Measurements from ENCODE around the gene JMJD4. TPM values are rescaled to one million over a fixed set of nuclear protein-coding genes. Genes with fewer than 3 reads are reported as not detected.

JMJD4 gene, protein sequence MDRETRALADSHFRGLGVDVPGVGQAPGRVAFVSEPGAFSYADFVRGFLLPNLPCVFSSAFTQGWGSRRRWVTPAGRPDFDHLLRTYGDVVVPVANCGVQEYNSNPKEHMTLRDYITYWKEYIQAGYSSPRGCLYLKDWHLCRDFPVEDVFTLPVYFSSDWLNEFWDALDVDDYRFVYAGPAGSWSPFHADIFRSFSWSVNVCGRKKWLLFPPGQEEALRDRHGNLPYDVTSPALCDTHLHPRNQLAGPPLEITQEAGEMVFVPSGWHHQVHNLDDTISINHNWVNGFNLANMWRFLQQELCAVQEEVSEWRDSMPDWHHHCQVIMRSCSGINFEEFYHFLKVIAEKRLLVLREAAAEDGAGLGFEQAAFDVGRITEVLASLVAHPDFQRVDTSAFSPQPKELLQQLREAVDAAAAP
- polyA plus RNA-seq (2013): 14.0 TPM

DNA sequence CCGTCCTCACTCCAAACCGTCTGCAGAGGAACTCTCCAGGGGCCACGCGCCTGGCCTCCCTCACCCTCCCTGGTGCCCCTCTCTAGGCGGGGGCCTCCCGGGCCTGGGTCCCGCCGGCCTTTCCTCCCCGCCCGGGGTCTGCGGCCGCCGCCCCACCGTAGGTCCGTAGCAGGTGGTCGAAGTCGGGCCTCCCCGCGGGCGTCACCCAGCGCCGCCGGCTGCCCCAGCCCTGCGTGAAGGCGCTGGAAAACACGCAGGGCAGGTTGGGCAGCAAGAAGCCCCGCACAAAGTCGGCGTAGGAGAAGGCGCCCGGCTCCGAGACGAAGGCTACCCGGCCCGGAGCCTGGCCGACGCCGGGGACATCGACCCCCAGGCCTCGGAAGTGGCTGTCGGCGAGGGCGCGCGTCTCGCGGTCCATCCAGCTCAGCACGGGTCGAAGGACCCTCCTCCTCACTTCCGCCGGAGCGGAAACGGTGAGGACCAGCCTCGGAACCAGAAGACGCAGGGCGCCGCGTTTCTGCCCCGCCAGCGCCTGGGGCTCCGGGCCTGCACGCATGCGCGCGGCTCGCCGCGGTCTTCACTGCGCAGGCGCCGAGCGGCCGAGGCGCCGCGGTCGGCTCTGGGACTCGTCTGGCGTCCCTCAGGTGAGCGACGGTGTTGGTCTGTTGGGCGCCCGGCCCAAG lies at the start of gene JMJD4, which contains the start of gene SNAP47:
Gene JMJD4, minus strand, starts transcription at position 447 of the 683 bp plus-strand sequence. Its CDS starts 29 bp downstream, at position 418.
Gene SNAP47, plus strand, starts transcription at position 580 of the 683 bp plus-strand sequence. CDS start 12,302 bp downstream, outside the sequence.
- Histone ChIP-seq H3K4me3 (ENCODE audit: control insufficient read depth in 1 of 7, extremely low read depth in 1 of 7, insufficient read depth in 4 of 7, low read depth in 2 of 7, low read length in 6 of 7) (peak within 1 kb of the TSS; percentile 69 to 93 (median 82)), H3K9me3 (ENCODE audit: control extremely low read depth in 1 of 5, control insufficient read depth in 4 of 5, insufficient read depth in 2 of 5, low read depth in 1 of 5, low read length in 4 of 5) (no peaks in the 10 kb centered on the region), H3K27ac (ENCODE audit: insufficient read depth in 1 of 2, low read depth in 1 of 2, low read length in 2 of 2, poor library complexity in 1 of 2, severe bottlenecking in 2 of 2) (peak within 1 kb of the TSS; percentile 46 to 82), H3K27me3 (replicated peaks in 2 of 5; ENCODE audit: control insufficient read depth in 4 of 5, insufficient read depth in 5 of 5, low read length in 4 of 5) (no peaks in the 10 kb centered on the region), H3K36me3 (ENCODE audit: control insufficient read depth in 4 of 4, insufficient read depth in 4 of 4, low read length in 3 of 4) (peaks cover 0 to 40% (median 31%) of the 10 kb centered on the region in 4 experiments), H3K4me1 (ENCODE audit: control extremely low read depth in 1 of 4, control insufficient read depth in 4 of 4, insufficient read depth in 4 of 4, low read length in 3 of 4) (peaks cover 0 to 26% (median 25%) of the 10 kb centered on the region in 4 experiments)
- peak; percentile 88 to 93 (median 92) for DNase-seq
- WGBS (ENCODE audit: insufficient coverage): under 1% methylated on average over 68 of the region's 83 CpGs
- POLR2A ChIA-PET: no interaction called here
- CTCF ChIA-PET: interaction anchor here (0.6 kb wide), 1 partner anchor 58 kb away, joined by 3 read pairs; no protein-coding TSS in a partner anchor

DNA sequence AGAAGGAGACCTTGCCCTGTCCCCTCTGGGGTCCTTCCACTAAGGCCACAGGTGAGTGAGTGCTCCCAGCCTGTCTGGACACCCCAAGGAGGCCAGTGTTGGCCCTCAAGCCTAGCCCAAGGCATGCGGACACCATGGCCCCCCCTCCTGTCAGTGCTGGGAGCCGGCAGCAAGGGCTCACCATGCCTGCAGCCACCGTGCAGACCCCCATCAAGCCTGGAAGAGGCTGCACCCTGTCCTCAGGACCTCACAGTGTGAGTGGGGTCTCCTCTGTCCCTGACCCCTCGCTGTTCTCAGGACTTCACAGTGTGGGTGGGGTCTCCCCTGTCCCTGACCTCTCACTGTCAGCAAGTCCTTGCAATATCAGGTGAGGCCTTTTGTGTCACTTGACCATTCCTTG lies 47.1 kb upstream of the JMJD4 start:
- Histone ChIP-seq H3K9me3 (ENCODE audit: control extremely low read depth in 1 of 5, control insufficient read depth in 4 of 5, insufficient read depth in 2 of 5, low read depth in 1 of 5, low read length in 4 of 5) (no peaks in the 10 kb centered on the region), H3K4me3 (ENCODE audit: control insufficient read depth in 1 of 7, extremely low read depth in 1 of 7, insufficient read depth in 4 of 7, low read depth in 2 of 7, low read length in 6 of 7) (no peak overlapping the region), H3K36me3 (ENCODE audit: control insufficient read depth in 4 of 4, insufficient read depth in 4 of 4, low read length in 3 of 4) (peaks cover 0 to 17% (median 2%) of the 10 kb centered on the region in 4 experiments), H3K27ac (ENCODE audit: insufficient read depth in 1 of 2, low read depth in 1 of 2, low read length in 2 of 2, poor library complexity in 1 of 2, severe bottlenecking in 2 of 2) (no peak overlapping the region), H3K27me3 (replicated peaks in 2 of 5; ENCODE audit: control insufficient read depth in 4 of 5, insufficient read depth in 5 of 5, low read length in 4 of 5) (peaks cover 0 to 19% (median 14%) of the 10 kb centered on the region in 5 experiments), H3K4me1 (ENCODE audit: control extremely low read depth in 1 of 4, control insufficient read depth in 4 of 4, insufficient read depth in 4 of 4, low read length in 3 of 4) (peaks cover 0 to 12% (median 6%) of the 10 kb centered on the region in 4 experiments)
- ChIA-PET CTCF (no interaction called here), POLR2A (no interaction called here)
- DNase-seq: no peak
- WGBS (ENCODE audit: insufficient coverage): 100% methylated on average over 2 of the region's 4 CpGs

DNA sequence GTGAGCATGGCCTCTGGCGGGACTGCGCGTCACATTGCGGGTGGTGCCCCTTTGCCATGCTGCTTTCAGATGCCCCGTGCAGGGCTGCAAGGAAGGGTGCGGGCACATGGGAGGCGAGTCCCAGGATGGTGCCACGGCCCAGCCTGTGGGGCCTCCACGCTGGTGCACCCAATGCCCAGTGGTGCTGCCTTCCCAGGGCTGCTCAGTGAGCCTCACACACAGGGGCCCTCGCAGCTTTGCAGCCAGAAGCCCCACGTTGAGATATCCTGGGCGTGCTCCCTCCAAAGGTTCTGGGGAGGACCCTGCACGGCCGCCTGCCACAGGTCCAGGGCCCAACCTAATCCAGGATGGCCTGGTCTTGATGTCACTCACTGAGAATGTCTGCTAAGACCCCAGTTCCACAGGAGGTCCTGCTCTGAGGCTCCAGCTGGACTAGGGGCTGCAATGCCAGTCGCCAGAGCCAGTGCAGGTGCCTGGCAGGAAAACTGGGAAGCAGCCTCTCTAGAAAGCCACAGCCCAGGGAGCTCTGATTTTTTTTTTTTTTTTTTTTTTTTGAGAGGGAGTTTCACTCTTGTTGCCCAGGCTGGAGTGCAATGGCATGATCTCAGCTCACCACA lies 46.3 kb upstream of the JMJD4 start:
- Histone ChIP-seq H3K36me3 (ENCODE audit: control insufficient read depth in 4 of 4, insufficient read depth in 4 of 4, low read length in 3 of 4) (peaks cover 3 to 19% (median 6%) of the 10 kb centered on the region in 4 experiments), H3K27me3 (replicated peaks in 2 of 5; ENCODE audit: control insufficient read depth in 4 of 5, insufficient read depth in 5 of 5, low read length in 4 of 5) (peaks cover 0 to 11% (median 7%) of the 10 kb centered on the region in 5 experiments), H3K27ac (ENCODE audit: insufficient read depth in 1 of 2, low read depth in 1 of 2, low read length in 2 of 2, poor library complexity in 1 of 2, severe bottlenecking in 2 of 2) (no peak overlapping the region), H3K4me1 (ENCODE audit: control extremely low read depth in 1 of 4, control insufficient read depth in 4 of 4, insufficient read depth in 4 of 4, low read length in 3 of 4) (peaks cover 0 to 4% (median under 1%) of the 10 kb centered on the region in 4 experiments), H3K4me3 (ENCODE audit: control insufficient read depth in 1 of 7, extremely low read depth in 1 of 7, insufficient read depth in 4 of 7, low read depth in 2 of 7, low read length in 6 of 7) (no peak overlapping the region), H3K9me3 (ENCODE audit: control extremely low read depth in 1 of 5, control insufficient read depth in 4 of 5, insufficient read depth in 2 of 5, low read depth in 1 of 5, low read length in 4 of 5) (no peaks in the 10 kb centered on the region)
- ChIA-PET POLR2A (no interaction called here), CTCF (interaction anchor here (1.1 kb wide), 1 partner anchor 18 kb away, joined by 3 read pairs; no protein-coding TSS in a partner anchor)
- WGBS (ENCODE audit: insufficient coverage): 98% methylated on average over 14 of the region's 15 CpGs
- no peak for DNase-seq

DNA sequence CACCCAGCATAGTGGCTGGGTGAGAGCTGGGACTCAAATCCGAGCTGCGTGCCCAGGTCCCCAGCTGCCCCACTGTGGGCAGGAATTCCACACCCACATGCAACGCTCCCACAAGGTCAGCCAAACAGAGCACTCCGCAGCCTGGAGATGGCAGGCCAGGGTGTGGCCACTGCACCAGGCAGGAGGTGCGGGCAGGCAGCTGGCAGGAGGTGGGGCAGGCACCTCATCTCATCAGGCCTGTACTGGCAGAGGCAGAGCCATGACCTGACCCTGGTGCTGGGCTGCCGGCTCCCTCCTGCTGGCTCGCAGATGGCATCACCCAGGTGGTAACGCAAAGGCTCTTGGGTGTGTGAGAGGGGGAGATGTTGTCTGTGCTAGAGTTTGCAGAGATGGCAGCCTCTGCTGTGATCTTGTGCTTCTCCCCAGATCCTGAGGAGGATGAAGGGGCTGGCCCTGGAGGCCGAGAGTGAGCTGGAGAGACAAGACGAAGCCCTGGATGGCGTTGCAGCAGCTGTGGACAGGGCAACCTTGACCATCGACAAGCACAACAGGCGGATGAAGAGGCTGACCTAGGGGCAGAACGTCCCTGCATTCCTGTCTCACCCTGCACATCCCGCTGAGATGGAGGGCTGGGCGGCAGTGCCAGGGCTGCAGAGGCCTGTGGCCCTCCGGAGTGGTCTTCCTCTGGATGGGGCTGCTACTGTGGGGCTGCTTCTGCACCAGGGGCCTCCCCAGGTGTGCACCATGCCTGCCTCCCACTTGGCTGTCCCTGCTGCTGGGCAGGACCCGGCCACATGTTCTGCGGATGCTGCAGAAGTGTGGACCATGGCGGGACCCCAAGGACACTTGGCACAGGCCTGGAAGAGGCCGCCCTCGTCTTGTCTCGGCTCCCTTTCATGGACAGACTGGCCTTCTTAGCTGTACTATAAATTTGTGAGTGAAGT lies 45.3 kb upstream of the JMJD4 start:
- H3K27me3 ChIP-seq (replicated peaks in 2 of 5; ENCODE audit: control insufficient read depth in 4 of 5, insufficient read depth in 5 of 5, low read length in 4 of 5): peaks cover 0 to under 1% (median 0%) of the 10 kb centered on the region in 5 experiments
- no peak overlapping the region for H3K27ac ChIP-seq (ENCODE audit: insufficient read depth in 1 of 2, low read depth in 1 of 2, low read length in 2 of 2, poor library complexity in 1 of 2, severe bottlenecking in 2 of 2)
- 94% methylated on average over 13 of the region's 23 CpGs for WGBS (ENCODE audit: insufficient coverage)
- CTCF ChIA-PET: interaction anchor here (1.1 kb wide), 1 partner anchor 17 kb away, joined by 3 read pairs; no protein-coding TSS in a partner anchor
- peaks cover 7 to 29% (median 13%) of the 10 kb centered on the region in 4 experiments for H3K36me3 ChIP-seq (ENCODE audit: control insufficient read depth in 4 of 4, insufficient read depth in 4 of 4, low read length in 3 of 4)
- DNase-seq: no peak
- POLR2A ChIA-PET: no interaction called here
- no peaks in the 10 kb centered on the region for H3K9me3 ChIP-seq (ENCODE audit: control extremely low read depth in 1 of 5, control insufficient read depth in 4 of 5, insufficient read depth in 2 of 5, low read depth in 1 of 5, low read length in 4 of 5)
- H3K4me3 ChIP-seq (ENCODE audit: control insufficient read depth in 1 of 7, extremely low read depth in 1 of 7, insufficient read depth in 4 of 7, low read depth in 2 of 7, low read length in 6 of 7): no peak overlapping the region
- no peaks in the 10 kb centered on the region for H3K4me1 ChIP-seq (ENCODE audit: control extremely low read depth in 1 of 4, control insufficient read depth in 4 of 4, insufficient read depth in 4 of 4, low read length in 3 of 4)

DNA sequence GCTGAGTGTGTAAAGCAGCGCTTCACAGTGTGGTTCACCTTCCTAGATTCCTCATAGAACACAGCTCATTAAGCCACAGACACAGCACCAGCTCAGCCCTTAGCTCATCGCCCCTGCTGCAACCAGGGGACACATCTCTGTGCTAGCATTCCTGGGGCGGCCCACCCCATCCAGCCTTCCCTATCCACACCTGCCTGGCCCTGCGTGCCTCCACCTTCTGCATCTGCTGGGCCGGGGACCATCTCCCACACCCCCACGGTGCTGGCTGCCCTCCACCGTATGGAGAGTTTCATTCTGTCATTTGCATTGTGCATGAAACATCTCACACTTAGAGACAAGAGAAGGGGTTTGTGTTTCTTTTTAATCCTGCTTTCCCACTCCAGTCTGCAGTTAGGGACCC lies 44.6 kb upstream of the JMJD4 start:
- Histone ChIP-seq H3K4me3 (ENCODE audit: control insufficient read depth in 1 of 7, extremely low read depth in 1 of 7, insufficient read depth in 4 of 7, low read depth in 2 of 7, low read length in 6 of 7) (no peak overlapping the region), H3K27me3 (replicated peaks in 2 of 5; ENCODE audit: control insufficient read depth in 4 of 5, insufficient read depth in 5 of 5, low read length in 4 of 5) (no peaks in the 10 kb centered on the region), H3K4me1 (ENCODE audit: control extremely low read depth in 1 of 4, control insufficient read depth in 4 of 4, insufficient read depth in 4 of 4, low read length in 3 of 4) (no peaks in the 10 kb centered on the region), H3K9me3 (ENCODE audit: control extremely low read depth in 1 of 5, control insufficient read depth in 4 of 5, insufficient read depth in 2 of 5, low read depth in 1 of 5, low read length in 4 of 5) (no peaks in the 10 kb centered on the region), H3K27ac (ENCODE audit: insufficient read depth in 1 of 2, low read depth in 1 of 2, low read length in 2 of 2, poor library complexity in 1 of 2, severe bottlenecking in 2 of 2) (no peak overlapping the region), H3K36me3 (ENCODE audit: control insufficient read depth in 4 of 4, insufficient read depth in 4 of 4, low read length in 3 of 4) (peaks cover 7 to 30% (median 13%) of the 10 kb centered on the region in 4 experiments)
- DNase-seq: no peak
- ChIA-PET CTCF (no interaction called here), POLR2A (no interaction called here)
- 93% methylated on average over 5 of the region's 7 CpGs for WGBS (ENCODE audit: insufficient coverage)

DNA sequence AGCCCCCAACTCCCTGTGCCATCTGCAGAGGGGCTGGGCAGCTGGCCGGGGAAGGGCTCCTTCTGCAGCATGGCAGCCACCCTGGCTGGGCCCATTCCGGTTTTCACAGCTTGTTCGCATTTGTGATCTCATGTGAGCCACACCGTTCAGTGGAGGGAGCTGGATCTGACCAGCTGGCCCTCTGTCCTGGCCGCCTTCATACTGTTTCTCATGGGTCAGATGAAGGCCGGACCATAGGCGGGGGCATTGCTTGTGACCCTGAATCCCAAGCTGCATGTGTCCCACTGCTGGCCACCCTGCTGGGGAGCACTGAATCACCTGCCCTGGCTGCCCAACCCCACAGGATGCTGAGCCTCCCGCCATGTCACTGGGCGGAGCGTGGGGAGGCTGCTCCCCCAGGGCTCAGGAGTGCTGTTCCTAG lies 43.9 kb upstream of the JMJD4 start:
- Histone ChIP-seq H3K4me3 (ENCODE audit: control insufficient read depth in 1 of 7, extremely low read depth in 1 of 7, insufficient read depth in 4 of 7, low read depth in 2 of 7, low read length in 6 of 7) (no peak overlapping the region), H3K9me3 (ENCODE audit: control extremely low read depth in 1 of 5, control insufficient read depth in 4 of 5, insufficient read depth in 2 of 5, low read depth in 1 of 5, low read length in 4 of 5) (no peaks in the 10 kb centered on the region), H3K27me3 (replicated peaks in 2 of 5; ENCODE audit: control insufficient read depth in 4 of 5, insufficient read depth in 5 of 5, low read length in 4 of 5) (no peaks in the 10 kb centered on the region), H3K36me3 (ENCODE audit: control insufficient read depth in 4 of 4, insufficient read depth in 4 of 4, low read length in 3 of 4) (peaks cover 7 to 30% (median 16%) of the 10 kb centered on the region in 4 experiments), H3K4me1 (ENCODE audit: control extremely low read depth in 1 of 4, control insufficient read depth in 4 of 4, insufficient read depth in 4 of 4, low read length in 3 of 4) (no peaks in the 10 kb centered on the region), H3K27ac (ENCODE audit: insufficient read depth in 1 of 2, low read depth in 1 of 2, low read length in 2 of 2, poor library complexity in 1 of 2, severe bottlenecking in 2 of 2) (no peak overlapping the region)
- DNase-seq: no peak
- CTCF ChIA-PET: interaction anchor here (0.6 kb wide), 1 partner anchor 152 kb away, joined by 4 read pairs; no protein-coding TSS in a partner anchor
- 99% methylated on average over 10 of the region's 10 CpGs for WGBS (ENCODE audit: insufficient coverage)
- POLR2A ChIA-PET: no interaction called here

Data from common myeloid progenitor, CD34-positive (primary cell).